ENCODE results near the gene TRPV2.

DNA sequence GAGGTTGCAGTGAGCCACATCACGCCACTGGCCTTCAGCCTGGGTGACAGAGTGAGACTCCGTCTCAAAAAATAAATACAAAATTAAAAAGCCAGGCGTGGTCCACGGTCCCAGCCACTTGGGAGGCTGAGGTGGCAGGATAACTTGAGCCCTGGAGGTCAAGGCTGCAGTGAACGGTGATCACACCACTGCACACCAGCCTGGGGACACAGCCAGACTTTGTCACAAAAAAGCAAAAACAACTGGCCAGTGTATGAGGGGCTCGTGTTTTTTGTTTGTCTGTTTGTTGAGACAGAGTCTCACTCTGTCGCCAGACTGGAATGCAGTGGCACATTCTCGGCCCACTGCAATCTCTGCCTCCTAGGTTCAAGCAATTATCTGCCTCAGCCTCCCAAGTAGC is 35.7 kb upstream of the TRPV2 start:
- TF ChIP-seq CTCF (conservative IDR thresholded peaks at IDR 0.05; ENCODE audit: low read depth in 2 of 2) (no peak), POLR2AphosphoS5 (IDR thresholded peaks at IDR 0.05; ENCODE audit: low read depth) (no peak), EZH2 (IDR thresholded peaks at IDR 0.05; ENCODE audit: low read depth, unreplicated experiment) (no peak), EZH2phosphoT487 (IDR thresholded peaks at IDR 0.05; ENCODE audit: unreplicated experiment) (no peak), JUNB (IDR thresholded peaks at IDR 0.05; ENCODE audit: unreplicated experiment) (no peak), NANOG (IDR thresholded peaks at IDR 0.05; ENCODE audit: borderline replicate concordance) (no peak), REST (IDR thresholded peaks at IDR 0.05; ENCODE audit: unreplicated experiment) (no peak), ZNF331 (CRISPR knock-in tag; IDR thresholded peaks at IDR 0.05; ENCODE audit: low read depth) (no peak), STAT1 (IDR thresholded peaks at IDR 0.05; ENCODE audit: unreplicated experiment) (no peak), CREB1 (CRISPR knock-in tag; IDR thresholded peaks at IDR 0.05; ENCODE audit: low read depth) (no peak), ZNF462 (CRISPR knock-in tag; IDR thresholded peaks at IDR 0.05) (no peak)
- TF ChIP-seq, protein P1, sequence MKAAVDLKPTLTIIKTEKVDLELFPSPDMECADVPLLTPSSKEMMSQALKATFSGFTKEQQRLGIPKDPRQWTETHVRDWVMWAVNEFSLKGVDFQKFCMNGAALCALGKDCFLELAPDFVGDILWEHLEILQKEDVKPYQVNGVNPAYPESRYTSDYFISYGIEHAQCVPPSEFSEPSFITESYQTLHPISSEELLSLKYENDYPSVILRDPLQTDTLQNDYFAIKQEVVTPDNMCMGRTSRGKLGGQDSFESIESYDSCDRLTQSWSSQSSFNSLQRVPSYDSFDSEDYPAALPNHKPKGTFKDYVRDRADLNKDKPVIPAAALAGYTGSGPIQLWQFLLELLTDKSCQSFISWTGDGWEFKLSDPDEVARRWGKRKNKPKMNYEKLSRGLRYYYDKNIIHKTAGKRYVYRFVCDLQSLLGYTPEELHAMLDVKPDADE (IDR thresholded peaks at IDR 0.05) = no peak

All from GM23338 (cell line).